HG02798 (cell line): ENCODE results near the gene ARPC2.

Experiments used
- ATAC-seq: cut with Tn5 transposase; IDR thresholded peaks from one replicate; pipeline ENCODE4 v1.9.1; 2021; ENCODE audit warnings: mild to moderate bottlenecking; ENCODE audit not compliant: unreplicated experiment, poor library complexity

The ARPC2 gene

GRCh38 chr2:218252509-218253231 lies 35.7 kb downstream of the ARPC2 start:
- ATAC-seq: no peak

GRCh38 chr2:218253232-218253625 lies 36.2 kb downstream of the ARPC2 start:
- no peak for ATAC-seq

GRCh38 chr2:218255446-218255845 lies 38.5 kb downstream of the ARPC2 start:
- ATAC-seq: no peak

- ATAC-seq: no peak
Measured at GRCh38 chr2:218256612-218257350, 39.8 kb downstream of the ARPC2 start.

GRCh38 chr2:218257390-218257981 lies 40.5 kb downstream of the ARPC2 start:
- peak; percentile 62 for ATAC-seq

GRCh38 chr2:218259099-218259961 lies 42.3 kb downstream of the ARPC2 start:
- no peak for ATAC-seq

GRCh38 chr2:218260166-218260565 lies 43.2 kb downstream of the ARPC2 start:
- ATAC-seq: no peak

GRCh38 chr2:218260742-218261422 lies 43.9 kb downstream of the ARPC2 start, which contains the start of gene GPBAR1:
Gene GPBAR1, plus strand, starts transcription at chr2:218261015. Its CDS starts 1,710 bp downstream, at chr2:218262725.
- ATAC-seq: no peak

- no peak for ATAC-seq
Measured at GRCh38 chr2:218261423-218262236, 44.6 kb downstream of the ARPC2 start.

GRCh38 chr2:218262237-218262600 lies 45.2 kb downstream of the ARPC2 start:
- no peak for ATAC-seq

- ATAC-seq: no peak
Measured at GRCh38 chr2:218262631-218263586, 45.9 kb downstream of the ARPC2 start.

GRCh38 chr2:218263817-218264641 lies 47.0 kb downstream of the ARPC2 start:
- no peak for ATAC-seq

- no peak for ATAC-seq
Measured at GRCh38 chr2:218264773-218265561, 48.0 kb downstream of the ARPC2 start.

- no peak for ATAC-seq
Measured at GRCh38 chr2:218265626-218266025, 48.6 kb downstream of the ARPC2 start.

- ATAC-seq: no peak
Measured at GRCh38 chr2:218266316-218266979, 49.5 kb downstream of the ARPC2 start.

- no peak for ATAC-seq
Measured at GRCh38 chr2:218267259-218267658, 50.3 kb downstream of the ARPC2 start.
